ENCODE measurements around the gene PDE6G. TPM values are rescaled to one million over a fixed set of nuclear protein-coding genes. Genes with fewer than 3 reads are reported as not detected.

The PDE6G gene
- total and polyA plus RNA-seq, 2 donors (not counting 3 experiments of a cell fraction or from before 2014, with no cell fraction given) = 1.8 to 3.7 TPM

DNA sequence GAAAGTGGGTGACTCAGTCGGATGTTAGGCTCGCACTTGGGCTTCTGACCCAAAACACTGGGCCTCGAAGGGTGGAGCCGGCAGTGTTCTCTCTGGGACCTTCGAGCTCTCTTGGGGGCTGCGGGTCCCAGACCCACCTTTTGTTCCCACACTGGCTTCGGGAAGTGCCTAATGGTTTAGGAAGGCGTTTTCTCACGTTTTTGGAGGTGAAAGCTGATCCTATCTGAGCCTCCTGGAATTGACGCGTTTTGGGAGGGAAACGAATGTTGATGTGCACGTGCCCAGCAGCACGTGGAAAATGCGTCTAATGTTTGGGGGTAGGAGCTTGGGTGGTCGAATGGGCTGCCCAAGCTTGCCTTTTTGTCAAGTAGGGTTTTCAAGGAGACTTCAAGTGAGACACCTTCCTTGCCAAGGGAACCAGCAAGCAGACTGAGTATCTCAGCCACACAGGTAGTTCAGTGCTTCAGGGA is 28.1 kb upstream of the PDE6G start:
- BruUV-seq (replicated peaks) = TSS peak; percentile 59
- dilution Hi-C loops (cut with MboI; ENCODE audit: extremely low pct_ligation_motif_present, low sequenced_read_pairs) = no loop called here
- H3K36me3 ChIP-seq (ENCODE audit: control insufficient read depth in 2 of 2, extremely low read depth in 1 of 2, insufficient read depth in 2 of 2, low read length in 2 of 2) = peaks cover 9 to 40% of the 10 kb centered on the region in 2 experiments
- peaks cover 73% of the 10 kb centered on the region for H3K79me2 ChIP-seq (ENCODE audit: control insufficient read depth, insufficient read depth, low read length)
- H3K4me1 ChIP-seq (ENCODE audit: control insufficient read depth, extremely low read depth, insufficient read depth, low read length) = peaks cover 16% of the 10 kb centered on the region
- peak overlapping the region; percentile 48 for H3K4me2 ChIP-seq (ENCODE audit: insufficient read depth, low read length)
- FAIRE-seq = no peak
- no peaks in the 10 kb centered on the region for H4K20me1 ChIP-seq (replicated peaks; ENCODE audit: control insufficient read depth, extremely low read depth, insufficient read depth, low read length)
- no peaks in the 10 kb centered on the region for H3K9me1 ChIP-seq (replicated peaks; ENCODE audit: control insufficient read depth, extremely low read depth, insufficient read depth, low read length)
- peak overlapping the region; percentile 50 for H3K27ac ChIP-seq (ENCODE audit: insufficient read depth, low read depth, low read length)
- ChIA-PET POLR2A (no interaction called here), CTCF (interaction anchor here (3.0 kb wide), 1 partner anchor 18 kb away, joined by 19 read pairs; the partner anchor contains the start of gene MRPL12)
- H3K9me3 ChIP-seq (replicated peaks; ENCODE audit: control insufficient read depth, insufficient read depth, low read length) = no peaks in the 10 kb centered on the region
- peak overlapping the region; percentile 3 to 93 (median 50) for H3K4me3 ChIP-seq (replicated peaks in 1 of 3; ENCODE audit: insufficient read depth in 1 of 3, low read depth in 1 of 3, low read length in 3 of 3)
- TF ChIP-seq EZH2 (IDR thresholded peaks at IDR 0.05; ENCODE audit: borderline replicate concordance, low read depth, low read length, severe bottlenecking) (no peak), JUN (IDR thresholded peaks at IDR 0.05; ENCODE audit: borderline replicate concordance, insufficient read depth, insufficient read length, low read depth) (peak; percentile 51), FOS (IDR thresholded peaks at IDR 0.05; ENCODE audit: borderline replicate concordance, insufficient read depth, low read length) (no peak)
- TF ChIP-seq, protein P1, sequence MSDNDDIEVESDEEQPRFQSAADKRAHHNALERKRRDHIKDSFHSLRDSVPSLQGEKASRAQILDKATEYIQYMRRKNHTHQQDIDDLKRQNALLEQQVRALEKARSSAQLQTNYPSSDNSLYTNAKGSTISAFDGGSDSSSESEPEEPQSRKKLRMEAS (IDR thresholded peaks at IDR 0.05; ENCODE audit: insufficient read depth, insufficient read length) = peak; percentile 89
- DNase-seq (ENCODE audit: low read depth, low spot score) = peak; percentile 72
- no peak overlapping the region for H2AFZ ChIP-seq (ENCODE audit: low read depth, low read length)
- intact Hi-C loops (cut with micrococcal nuclease) = loop anchor here (1.0 to 2.0 kb wide), 2 partner anchors 18 kb away; partner anchors contain the start of genes CCDC137, MRPL12 and OXLD1
- H3K27me3 ChIP-seq (ENCODE audit: control insufficient read depth in 2 of 2, insufficient read depth in 2 of 2, low read length in 2 of 2) = no peaks in the 10 kb centered on the region
- H3K9ac ChIP-seq (replicated peaks; ENCODE audit: extremely low read depth, insufficient read depth, low read length) = peak overlapping the region; percentile 87

All from endothelial cell of umbilical vein (primary cell).